Measurements from ENCODE around the gene L3MBTL2.
A peak's percentile ranks its signal among the peaks of the same experiment; 100 is the strongest.
"Not testable (repeated sequence)": the region's sequence is repeated elsewhere in the genome, so short reads cannot be mapped to it uniquely, and the experiment has no call there.

L3MBTL2 gene

GRCh38 chr22:41254230-41254629 lies 49.1 kb downstream of the L3MBTL2 start:
- TF ChIP-seq JUND (IDR thresholded peaks at IDR 0.05; ENCODE audit: low read depth): no peak
- DNase-seq (ENCODE audit: low read depth in 1 of 2, low spot score in 1 of 2): no peak
- in situ Hi-C loops (cut with HindIII; ENCODE audit: low pct_unique_long_range_greater_than_20kb, low sequenced_read_pairs): no loop called here

- TF ChIP-seq JUND (IDR thresholded peaks at IDR 0.05; ENCODE audit: low read depth): no peak
- peak in 1 of 2 experiments; percentile 58 for DNase-seq (ENCODE audit: low read depth in 1 of 2, low spot score in 1 of 2)
Observed at GRCh38 chr22:41256254-41257253, 51.4 kb downstream of the L3MBTL2 start.

GRCh38 chr22:41257696-41258095 lies 52.6 kb downstream of the L3MBTL2 start:
- TF ChIP-seq JUND (IDR thresholded peaks at IDR 0.05; ENCODE audit: low read depth): no peak
- in situ Hi-C loops (cut with HindIII; ENCODE audit: low pct_unique_long_range_greater_than_20kb, low sequenced_read_pairs): no loop called here
- DNase-seq (ENCODE audit: low read depth in 1 of 2, low spot score in 1 of 2): no peak

More at GRCh38 chr22:41256254-41257253, 51.4 kb downstream of the L3MBTL2 start:
- in situ Hi-C loops (cut with HindIII; ENCODE audit: low pct_unique_long_range_greater_than_20kb, low sequenced_read_pairs): no loop called here

- in situ Hi-C loops (cut with HindIII; ENCODE audit: low pct_unique_long_range_greater_than_20kb, low sequenced_read_pairs); DNase-seq (ENCODE audit: low read depth in 1 of 2, low spot score in 1 of 2): not testable (repeated sequence)
Observed at GRCh38 chr22:41259756-41260155, 54.6 kb downstream of the L3MBTL2 start.

DNA sequence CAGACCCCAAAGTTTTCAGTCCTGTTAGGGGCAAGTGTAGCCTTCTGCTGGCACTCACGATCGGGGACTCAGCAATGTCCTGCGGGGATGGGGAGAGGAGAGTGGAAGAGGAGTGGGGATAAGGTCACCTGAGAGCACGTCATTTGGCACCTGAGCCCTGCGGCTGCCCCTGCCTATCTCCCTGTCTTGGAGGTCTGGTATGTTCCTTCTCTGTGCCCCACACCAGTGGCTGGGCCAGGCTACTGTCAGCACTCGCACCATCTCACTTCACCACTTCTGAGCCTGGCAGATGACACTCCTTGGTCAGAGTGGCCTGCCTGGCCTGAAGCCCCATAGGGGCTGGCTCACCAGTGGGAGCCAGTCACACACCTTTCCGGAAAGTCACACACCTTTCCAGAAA lies 55.8 kb downstream of the L3MBTL2 start:
- DNase-seq (ENCODE audit: low read depth in 1 of 2, low spot score in 1 of 2): no peak
- TF ChIP-seq JUND (IDR thresholded peaks at IDR 0.05; ENCODE audit: low read depth): no peak
- in situ Hi-C loops (cut with HindIII; ENCODE audit: low pct_unique_long_range_greater_than_20kb, low sequenced_read_pairs): no loop called here

GRCh38 chr22:41261541-41262249 lies 56.6 kb downstream of the L3MBTL2 start:
- in situ Hi-C loops (cut with HindIII; ENCODE audit: low pct_unique_long_range_greater_than_20kb, low sequenced_read_pairs): no loop called here
- TF ChIP-seq JUND (IDR thresholded peaks at IDR 0.05; ENCODE audit: low read depth): no peak

GRCh38 chr22:41262250-41262765 lies 57.2 kb downstream of the L3MBTL2 start:
- in situ Hi-C loops (cut with HindIII; ENCODE audit: low pct_unique_long_range_greater_than_20kb, low sequenced_read_pairs): no loop called here
- TF ChIP-seq JUND (IDR thresholded peaks at IDR 0.05; ENCODE audit: low read depth): no peak

More at GRCh38 chr22:41261541-41262249, 56.6 kb downstream of the L3MBTL2 start:
- DNase-seq (ENCODE audit: low read depth in 1 of 2, low spot score in 1 of 2): peak; percentile 52 to 88

GRCh38 chr22:41263704-41264103 lies 58.6 kb downstream of the L3MBTL2 start:
- in situ Hi-C loops (cut with HindIII; ENCODE audit: low pct_unique_long_range_greater_than_20kb, low sequenced_read_pairs): no loop called here

More at GRCh38 chr22:41262250-41262765, 57.2 kb downstream of the L3MBTL2 start:
- DNase-seq (ENCODE audit: low read depth in 1 of 2, low spot score in 1 of 2): no peak

DNA sequence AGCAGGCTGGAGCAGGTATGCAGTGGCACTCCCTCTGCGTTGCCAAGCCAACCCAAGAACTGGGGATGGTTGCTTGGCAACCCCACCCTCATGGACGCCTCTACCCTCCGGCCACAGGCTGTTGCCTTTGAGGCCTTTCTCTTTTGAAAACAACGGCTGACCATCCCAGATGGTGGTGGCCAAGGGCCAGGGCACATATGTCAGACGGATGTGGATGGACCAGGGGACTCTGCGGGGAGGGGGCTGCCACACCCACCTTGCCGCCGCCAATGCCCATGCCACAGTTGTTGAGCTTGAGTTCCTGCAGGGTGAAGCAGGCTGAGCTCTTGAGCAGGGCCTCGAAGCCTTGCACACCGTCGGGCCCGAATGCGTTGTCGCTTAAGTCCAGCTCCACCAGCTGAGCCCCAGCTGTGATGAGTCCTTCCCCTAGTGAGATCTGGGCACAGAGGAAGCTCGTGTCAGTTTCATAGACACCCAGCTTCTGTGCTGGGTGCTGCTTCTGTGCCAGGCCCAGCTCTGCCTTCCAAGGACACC lies 59.4 kb downstream of the L3MBTL2 start:
- TF ChIP-seq JUND (IDR thresholded peaks at IDR 0.05; ENCODE audit: low read depth): no peak
- no peak for DNase-seq (ENCODE audit: low read depth in 1 of 2, low spot score in 1 of 2)
- in situ Hi-C loops (cut with HindIII; ENCODE audit: low pct_unique_long_range_greater_than_20kb, low sequenced_read_pairs): no loop called here

More at GRCh38 chr22:41263704-41264103, 58.6 kb downstream of the L3MBTL2 start:
- DNase-seq (ENCODE audit: low read depth in 1 of 2, low spot score in 1 of 2): no peak
- TF ChIP-seq JUND (IDR thresholded peaks at IDR 0.05; ENCODE audit: low read depth): no peak

GRCh38 chr22:41267958-41268357 lies 62.8 kb downstream of the L3MBTL2 start:
- no peak for TF ChIP-seq JUND (IDR thresholded peaks at IDR 0.05; ENCODE audit: low read depth)
- DNase-seq (ENCODE audit: low read depth in 1 of 2, low spot score in 1 of 2): no peak
- in situ Hi-C loops (cut with HindIII; ENCODE audit: low pct_unique_long_range_greater_than_20kb, low sequenced_read_pairs): no loop called here

GRCh38 chr22:41271787-41272186 lies 66.7 kb downstream of the L3MBTL2 start:
- in situ Hi-C loops (cut with HindIII; ENCODE audit: low pct_unique_long_range_greater_than_20kb, low sequenced_read_pairs): no loop called here
- DNase-seq (ENCODE audit: low read depth in 1 of 2, low spot score in 1 of 2): no peak
- no peak for TF ChIP-seq JUND (IDR thresholded peaks at IDR 0.05; ENCODE audit: low read depth)

GRCh38 chr22:41273128-41273527 lies 68.0 kb downstream of the L3MBTL2 start:
- no peak for DNase-seq (ENCODE audit: low read depth in 1 of 2, low spot score in 1 of 2)
- TF ChIP-seq JUND (IDR thresholded peaks at IDR 0.05; ENCODE audit: low read depth): no peak
- in situ Hi-C loops (cut with HindIII; ENCODE audit: low pct_unique_long_range_greater_than_20kb, low sequenced_read_pairs): no loop called here
